Keratinocyte (primary cell): Measurements from ENCODE around the gene SPATA12. TPM values are rescaled to one million over a fixed set of nuclear protein-coding genes. Genes with fewer than 3 reads are reported as not detected.

Source experiments
- DNase-seq: peaks from one replicate; pipeline ENCODE4 v3.0.0-alpha.2; 2011; ENCODE audit warnings: low read depth, missing footprints, low spot score
- FAIRE-seq: peaks from 2 replicates; lab custom pipeline; 2011; peaks lifted over from hg19 to GRCh38; lab: Jason Lieb, UNC
- H2AFZ ChIP-seq: 2 replicates; pipeline ENCODE4 v1.6.0; 2012; ENCODE audit warnings: low read length, control low read depth, inconsistent platforms; ENCODE audit not compliant: control insufficient read depth
- H3K27ac ChIP-seq: 2 replicates; pipeline ENCODE4 v1.5.1; 2011; ENCODE audit warnings: low read length; ENCODE audit not compliant: control insufficient read depth, insufficient read depth
- H3K27me3 ChIP-seq: 3 replicates; pipeline ENCODE4 v1.6.0; 2011; ENCODE audit warnings: low read length; ENCODE audit not compliant: control insufficient read depth, insufficient read depth; ENCODE audit errors: extremely low read depth
- H3K36me3 ChIP-seq, 2 experiments: 2 replicates in 1 of 2; 3 replicates in 1 of 2; pipeline ENCODE4 v1.5.1; 2011; ENCODE audit warnings: low read length in 2 of 2, mild to moderate bottlenecking in 1 of 2; ENCODE audit not compliant: control insufficient read depth in 2 of 2, insufficient read depth in 2 of 2; ENCODE audit errors: extremely low read depth in 1 of 2
- H3K4me1 ChIP-seq: 3 replicates; pipeline ENCODE4 v1.5.1; 2011; ENCODE audit warnings: low read length; ENCODE audit not compliant: control insufficient read depth, insufficient read depth; ENCODE audit errors: extremely low read depth
- H3K4me2 ChIP-seq: 3 replicates; pipeline ENCODE4 v1.6.0; 2011; ENCODE audit warnings: low read depth, low read length; ENCODE audit not compliant: control insufficient read depth, insufficient read depth; ENCODE audit errors: extremely low read depth
- H3K4me3 ChIP-seq, 3 experiments: fragments of 200-600 bp in 1 of 3; sonication (generic) in 1 of 3; 2 replicates in 2 of 3; 3 replicates in 1 of 3; pipeline ENCODE4 v1.5.1; 2011 to 2016; ENCODE audit warnings: low read length in 3 of 3, mild to moderate bottlenecking in 3 of 3, control low read depth in 2 of 3, inconsistent platforms in 1 of 3, low read depth in 1 of 3, mixed read lengths in 1 of 3, mixed run types in 1 of 3, moderate library complexity in 1 of 3; ENCODE audit not compliant: control insufficient read depth in 2 of 3, insufficient read depth in 2 of 3; ENCODE audit errors: extremely low read depth in 1 of 3
- H3K79me2 ChIP-seq: 2 replicates; pipeline ENCODE4 v1.6.0; 2012; ENCODE audit warnings: low read length; ENCODE audit not compliant: control insufficient read depth, insufficient read depth
- H3K9ac ChIP-seq: 3 replicates; pipeline ENCODE4 v1.6.0; 2011; ENCODE audit warnings: low read length; ENCODE audit not compliant: control insufficient read depth, insufficient read depth; ENCODE audit errors: extremely low read depth
- H3K9me1 ChIP-seq: 3 replicates; pipeline ENCODE4 v1.6.0; 2011; ENCODE audit warnings: low read length; ENCODE audit not compliant: control insufficient read depth, insufficient read depth; ENCODE audit errors: extremely low read depth
- H3K9me3 ChIP-seq: 2 replicates; pipeline ENCODE4 v1.5.1; 2012; ENCODE audit warnings: low read depth, low read length; ENCODE audit not compliant: control insufficient read depth
- H4K20me1 ChIP-seq: 3 replicates; pipeline ENCODE4 v1.6.0; 2011; ENCODE audit warnings: low read length; ENCODE audit not compliant: control insufficient read depth, insufficient read depth; ENCODE audit errors: extremely low read depth
- CTCF ChIP-seq, 3 experiments: IDR thresholded peaks in 1 of 3; conservative IDR thresholded peaks in 1 of 3; optimal IDR thresholded peaks in 1 of 3; 2 replicates in 2 of 3; 3 replicates in 1 of 3; pipeline versions ENCODE3 to v1.5.1; 2011; ENCODE audit warnings: low read length in 3 of 3, mild to moderate bottlenecking in 3 of 3, moderate library complexity in 2 of 3, control low read depth in 1 of 3, inconsistent platforms in 1 of 3; ENCODE audit not compliant: insufficient read depth in 2 of 3; ENCODE audit errors: extremely low read depth in 1 of 3
- EZH2 ChIP-seq: IDR thresholded peaks from one replicate; pipeline ENCODE4 v1.6.1; 2012; ENCODE audit warnings: inconsistent platforms, mild to moderate bottlenecking, low read length, moderate library complexity
- dilution Hi-C: fragments of 300-500 bp; cut with MboI; formaldehyde crosslinking; loops from one replicate; pipeline ENCODE4 v1.7.0; 2020; ENCODE audit warnings: low sequenced_read_pairs; ENCODE audit not compliant: extremely low pct_ligation_motif_present
- polyA plus RNA-seq, 5 experiments: library from polyadenylated mRNA; depleted of rRNA in 3 of 5; stranded (reverse) in 3 of 5; stranded (forward) in 1 of 5; unstranded in 1 of 5; fragments of >200 nt; gene quantifications; 1 replicate in 1 of 5; 2 replicates in 3 of 5; 3 replicates in 1 of 5; pipeline versions ENCODE4 v1.2.1 to v1.2.3, GENCODE V29; 2011 to 2012; ENCODE audit warnings: missing spikeins in 2 of 5, low read depth in 1 of 5, low replicate concordance in 1 of 5

The SPATA12 gene
- polyA plus RNA-seq, 1 donor (not counting 4 experiments of a cell fraction or from before 2014, with no cell fraction given): 0.08 TPM

GRCh38 chr3:57053122-57053521 is 7.3 kb upstream of the SPATA12 start:
- H3K4me1 ChIP-seq: peaks cover 10% of the 10 kb centered on the region
- H3K27ac ChIP-seq: no peak overlapping the region

GRCh38 chr3:57057351-57057750 is 3.1 kb upstream of the SPATA12 start:
- H3K4me3 ChIP-seq: no peak overlapping the region
- no peaks in the 10 kb centered on the region for H3K79me2 ChIP-seq
- H3K9ac ChIP-seq: no peak overlapping the region
- TF ChIP-seq CTCF (optimal IDR thresholded peaks at IDR 0.05 in 1 of 3, IDR thresholded peaks at IDR 0.05 in 1 of 3, conservative IDR thresholded peaks at IDR 0.05 in 1 of 3; ENCODE audit: extremely low read depth in 1 of 3, insufficient read depth in 2 of 3, low read length in 3 of 3) (no peak), EZH2 (no peak)
- no peak overlapping the region for H3K27ac ChIP-seq
- no peaks in the 10 kb centered on the region for H3K9me3 ChIP-seq
- dilution Hi-C loops: no loop called here
- H3K36me3 ChIP-seq: no peaks in the 10 kb centered on the region
- no peak overlapping the region for H2AFZ ChIP-seq
- DNase-seq: no peak
- H3K9me1 ChIP-seq: no peaks in the 10 kb centered on the region
- peaks cover 28% of the 10 kb centered on the region for H3K4me1 ChIP-seq
- H4K20me1 ChIP-seq: no peaks in the 10 kb centered on the region
- no peaks in the 10 kb centered on the region for H3K27me3 ChIP-seq
- no peak for FAIRE-seq
- no peak overlapping the region for H3K4me2 ChIP-seq

More at GRCh38 chr3:57053122-57053521, 7.3 kb upstream of the SPATA12 start:
- Histone ChIP-seq H3K9me1 (no peaks in the 10 kb centered on the region), H4K20me1 (no peaks in the 10 kb centered on the region), H3K9me3 (no peaks in the 10 kb centered on the region), H3K9ac (no peak overlapping the region), H3K27me3 (no peaks in the 10 kb centered on the region), H3K4me2 (no peak overlapping the region), H3K36me3 (no peaks in the 10 kb centered on the region), H2AFZ (no peak overlapping the region), H3K4me3 (no peak overlapping the region), H3K79me2 (no peaks in the 10 kb centered on the region)
- DNase-seq (no peak), FAIRE-seq (no peak)
- TF ChIP-seq CTCF (optimal IDR thresholded peaks at IDR 0.05 in 1 of 3, IDR thresholded peaks at IDR 0.05 in 1 of 3, conservative IDR thresholded peaks at IDR 0.05 in 1 of 3; ENCODE audit: extremely low read depth in 1 of 3, insufficient read depth in 2 of 3, low read length in 3 of 3) (no peak), EZH2 (no peak)
- dilution Hi-C loops: no loop called here
